Measurements from ENCODE around the gene MAML3. TPM values are rescaled to one million over a fixed set of nuclear protein-coding genes. Genes with fewer than 3 reads are reported as not detected.
"Not testable (repeated sequence)": the region's sequence is repeated elsewhere in the genome, so short reads cannot be mapped to it uniquely, and the experiment has no call there.

MAML3 gene
- total RNA-seq, 1 donor, result 0.72 TPM

- Histone ChIP-seq H3K27me3 (ENCODE audit: insufficient read depth, low read length) (no peaks in the 10 kb centered on the region), H3K9me3 (ENCODE audit: low read depth, low read length) (no peaks in the 10 kb centered on the region), H3K4me1 (ENCODE audit: insufficient read depth, low read length) (no peaks in the 10 kb centered on the region), H3K4me2 (ENCODE audit: insufficient read depth, low read length) (no peak overlapping the region), H3K79me2 (ENCODE audit: insufficient read depth, low read length) (no peaks in the 10 kb centered on the region), H4K20me1 (ENCODE audit: insufficient read depth, low read length) (no peaks in the 10 kb centered on the region), H3K27ac (ENCODE audit: low read depth, low read length) (no peak overlapping the region), H2AFZ (ENCODE audit: low read length) (no peak overlapping the region), H3K36me3 (ENCODE audit: insufficient read depth, low read length) (no peaks in the 10 kb centered on the region), H3K4me3 (ENCODE audit: insufficient read depth, low read length) (no peak overlapping the region)
- no peak for DNase-seq (ENCODE audit: insufficient read length, low spot score, missing footprints)
- no peak for TF ChIP-seq CTCF (IDR thresholded peaks at IDR 0.05; ENCODE audit: extremely low read depth, low read depth, low read length)
Measured at GRCh38 chr4:139700568-139700967, 453.4 kb downstream of the MAML3 start.

- not testable (repeated sequence) for DNase-seq (ENCODE audit: insufficient read length, low spot score, missing footprints); H4K20me1 ChIP-seq (ENCODE audit: insufficient read depth, low read length)
Measured at GRCh38 chr4:139698167-139698925, 455.6 kb downstream of the MAML3 start.

GRCh38 chr4:139696491-139696890 lies 457.5 kb downstream of the MAML3 start:
- H3K79me2 ChIP-seq (ENCODE audit: insufficient read depth, low read length), result no peaks in the 10 kb centered on the region
- no peaks in the 10 kb centered on the region for H3K36me3 ChIP-seq (ENCODE audit: insufficient read depth, low read length)
- no peak overlapping the region for H3K4me3 ChIP-seq (ENCODE audit: insufficient read depth, low read length)
- no peak overlapping the region for H2AFZ ChIP-seq (ENCODE audit: low read length)
- no peaks in the 10 kb centered on the region for H3K4me1 ChIP-seq (ENCODE audit: insufficient read depth, low read length)
- H3K9me3 ChIP-seq (ENCODE audit: low read depth, low read length), result no peaks in the 10 kb centered on the region
- no peaks in the 10 kb centered on the region for H3K27me3 ChIP-seq (ENCODE audit: insufficient read depth, low read length)
- H4K20me1 ChIP-seq (ENCODE audit: insufficient read depth, low read length), result no peaks in the 10 kb centered on the region
- H3K4me2 ChIP-seq (ENCODE audit: insufficient read depth, low read length), result no peak overlapping the region
- no peak for TF ChIP-seq CTCF (IDR thresholded peaks at IDR 0.05; ENCODE audit: extremely low read depth, low read depth, low read length)
- no peak for DNase-seq (ENCODE audit: insufficient read length, low spot score, missing footprints)
- no peak overlapping the region for H3K27ac ChIP-seq (ENCODE audit: low read depth, low read length)

More at GRCh38 chr4:139698167-139698925, 455.6 kb downstream of the MAML3 start:
- H3K79me2 ChIP-seq (ENCODE audit: insufficient read depth, low read length); H2AFZ ChIP-seq (ENCODE audit: low read length); H3K4me3 ChIP-seq (ENCODE audit: insufficient read depth, low read length); H3K9me3 ChIP-seq (ENCODE audit: low read depth, low read length); H3K27me3 ChIP-seq (ENCODE audit: insufficient read depth, low read length); H3K36me3 ChIP-seq (ENCODE audit: insufficient read depth, low read length); H3K27ac ChIP-seq (ENCODE audit: low read depth, low read length); H3K4me1 ChIP-seq (ENCODE audit: insufficient read depth, low read length); H3K4me2 ChIP-seq (ENCODE audit: insufficient read depth, low read length): not testable (repeated sequence)
- peak; percentile 20 for TF ChIP-seq CTCF (IDR thresholded peaks at IDR 0.05; ENCODE audit: extremely low read depth, low read depth, low read length)

GRCh38 chr4:139694522-139695107 lies 459.4 kb downstream of the MAML3 start:
- DNase-seq (ENCODE audit: insufficient read length, low spot score, missing footprints), result no peak
- Histone ChIP-seq H4K20me1 (ENCODE audit: insufficient read depth, low read length) (no peaks in the 10 kb centered on the region), H3K4me3 (ENCODE audit: insufficient read depth, low read length) (no peak overlapping the region), H3K27me3 (ENCODE audit: insufficient read depth, low read length) (no peaks in the 10 kb centered on the region), H2AFZ (ENCODE audit: low read length) (no peak overlapping the region), H3K4me1 (ENCODE audit: insufficient read depth, low read length) (no peaks in the 10 kb centered on the region), H3K79me2 (ENCODE audit: insufficient read depth, low read length) (no peaks in the 10 kb centered on the region), H3K36me3 (ENCODE audit: insufficient read depth, low read length) (no peaks in the 10 kb centered on the region), H3K4me2 (ENCODE audit: insufficient read depth, low read length) (no peak overlapping the region), H3K27ac (ENCODE audit: low read depth, low read length) (no peak overlapping the region), H3K9me3 (ENCODE audit: low read depth, low read length) (no peaks in the 10 kb centered on the region)
- TF ChIP-seq CTCF (IDR thresholded peaks at IDR 0.05; ENCODE audit: extremely low read depth, low read depth, low read length), result no peak

All from osteoblast (primary cell).